Raji (cell line): ENCODE data around the gene IBA57.

Experiments used
- POLR2A ChIP-seq: IDR thresholded peaks from 2 replicates; pipeline ENCODE4 v1.6.1; 2011; ENCODE audit warnings: low read depth, low read length, control low read depth; ENCODE audit not compliant: insufficient read depth

The IBA57 gene

GRCh38 chr1:228226141-228226874 is 60.7 kb downstream of the IBA57 start:
- TF ChIP-seq POLR2A = no peak

GRCh38 chr1:228226956-228227791 is 61.6 kb downstream of the IBA57 start:
- TF ChIP-seq POLR2A = no peak

GRCh38 chr1:228228601-228229074 is 63.0 kb downstream of the IBA57 start:
- TF ChIP-seq POLR2A = no peak

- no peak for TF ChIP-seq POLR2A
Observed at GRCh38 chr1:228231189-228231588, 65.6 kb downstream of the IBA57 start.
